Measurements from ENCODE around the gene XPO6. TPM values are rescaled to one million over a fixed set of nuclear protein-coding genes. Genes with fewer than 3 reads are reported as not detected.

The XPO6 gene
- total RNA-seq, 1 donor from 2014 or later: 72.7 TPM

DNA sequence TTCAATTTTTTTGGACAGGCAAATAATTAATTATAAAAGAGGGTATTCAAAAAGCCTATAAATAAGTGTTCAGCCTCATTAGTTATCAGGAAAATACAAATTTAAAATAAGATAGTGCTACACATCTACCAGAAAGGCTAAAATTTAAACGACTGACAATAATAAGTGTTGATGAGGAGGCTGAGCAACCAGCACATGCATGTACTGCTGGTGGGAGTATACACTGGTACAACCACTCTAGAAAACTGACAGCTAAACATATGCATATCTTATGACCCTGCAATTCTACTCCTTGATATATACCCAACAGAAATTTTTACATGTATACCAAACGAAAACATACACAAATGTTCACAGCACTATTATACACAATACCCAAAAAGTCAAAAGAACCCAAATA, 27.1 kb downstream of the XPO6 start:
- Histone ChIP-seq H3K9me3 (no peaks in the 10 kb centered on the region), H3K27me3 (no peaks in the 10 kb centered on the region), H3K4me3 (no peak overlapping the region), H3K27ac (no peak overlapping the region), H3K36me3 (no peaks in the 10 kb centered on the region), H3K4me1 (peaks cover 61% of the 10 kb centered on the region)
- TF ChIP-seq, protein P1, sequence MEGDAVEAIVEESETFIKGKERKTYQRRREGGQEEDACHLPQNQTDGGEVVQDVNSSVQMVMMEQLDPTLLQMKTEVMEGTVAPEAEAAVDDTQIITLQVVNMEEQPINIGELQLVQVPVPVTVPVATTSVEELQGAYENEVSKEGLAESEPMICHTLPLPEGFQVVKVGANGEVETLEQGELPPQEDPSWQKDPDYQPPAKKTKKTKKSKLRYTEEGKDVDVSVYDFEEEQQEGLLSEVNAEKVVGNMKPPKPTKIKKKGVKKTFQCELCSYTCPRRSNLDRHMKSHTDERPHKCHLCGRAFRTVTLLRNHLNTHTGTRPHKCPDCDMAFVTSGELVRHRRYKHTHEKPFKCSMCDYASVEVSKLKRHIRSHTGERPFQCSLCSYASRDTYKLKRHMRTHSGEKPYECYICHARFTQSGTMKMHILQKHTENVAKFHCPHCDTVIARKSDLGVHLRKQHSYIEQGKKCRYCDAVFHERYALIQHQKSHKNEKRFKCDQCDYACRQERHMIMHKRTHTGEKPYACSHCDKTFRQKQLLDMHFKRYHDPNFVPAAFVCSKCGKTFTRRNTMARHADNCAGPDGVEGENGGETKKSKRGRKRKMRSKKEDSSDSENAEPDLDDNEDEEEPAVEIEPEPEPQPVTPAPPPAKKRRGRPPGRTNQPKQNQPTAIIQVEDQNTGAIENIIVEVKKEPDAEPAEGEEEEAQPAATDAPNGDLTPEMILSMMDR (IDR thresholded peaks at IDR 0.05): no peak
- TF ChIP-seq POLR2AphosphoS5 (IDR thresholded peaks at IDR 0.05; ENCODE audit: insufficient read depth in 1 of 2, low read depth in 1 of 2) (no peak), POLR2A (IDR thresholded peaks at IDR 0.05) (no peak)
- intact Hi-C loops (cut with DNase I): no loop called here
- DNase-seq (ENCODE audit: extremely low spot score in 2 of 2): no peak

DNA sequence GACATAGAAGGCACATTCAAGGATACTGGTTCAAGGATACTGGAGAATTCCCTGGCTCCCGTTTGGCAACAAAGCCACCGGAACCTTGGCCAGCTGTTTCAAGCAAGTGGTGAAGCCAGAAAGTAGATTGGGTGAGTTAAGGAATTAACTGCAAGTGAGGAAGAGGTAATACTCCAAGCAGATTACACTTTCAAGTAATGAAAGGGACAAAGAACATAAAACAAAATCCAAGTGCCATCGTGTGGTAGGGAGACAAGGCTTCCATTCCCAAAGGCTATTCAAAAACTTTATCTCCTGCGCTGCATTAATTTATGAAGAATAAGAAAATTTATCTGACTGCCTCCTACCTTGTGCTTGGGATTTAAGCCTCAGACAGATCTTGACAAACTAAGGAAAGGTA, 27.8 kb downstream of the XPO6 start:
- intact Hi-C loops (cut with DNase I): no loop called here
- no peak overlapping the region for H3K27ac ChIP-seq
- no peaks in the 10 kb centered on the region for H3K9me3 ChIP-seq
- no peaks in the 10 kb centered on the region for H3K36me3 ChIP-seq
- no peak for DNase-seq (ENCODE audit: extremely low spot score in 2 of 2)
- TF ChIP-seq POLR2AphosphoS5 (IDR thresholded peaks at IDR 0.05; ENCODE audit: insufficient read depth in 1 of 2, low read depth in 1 of 2) (no peak), POLR2A (IDR thresholded peaks at IDR 0.05) (no peak)
- TF ChIP-seq, protein P1 (IDR thresholded peaks at IDR 0.05): no peak
- H3K4me1 ChIP-seq: peaks cover 56% of the 10 kb centered on the region
- no peak overlapping the region for H3K4me3 ChIP-seq
- H3K27me3 ChIP-seq: no peaks in the 10 kb centered on the region

DNA sequence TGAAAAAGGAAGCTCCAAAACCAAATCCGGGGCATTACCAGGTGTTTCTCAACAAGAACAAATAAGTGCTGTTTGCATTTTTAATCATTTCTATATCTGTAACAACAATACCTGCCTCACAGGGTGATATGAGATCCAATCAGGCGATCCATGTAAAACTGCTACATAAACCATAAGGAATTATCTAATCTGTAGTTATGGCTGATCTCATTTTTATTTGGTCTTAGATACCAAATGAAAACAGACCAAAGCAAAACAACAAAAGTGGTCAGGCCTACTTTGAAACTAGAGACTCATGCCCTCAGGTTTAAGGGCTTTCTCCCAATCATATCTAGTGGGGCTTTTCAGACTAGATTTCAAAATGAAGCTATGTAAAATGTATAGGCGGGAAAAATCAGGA, 28.3 kb downstream of the XPO6 start:
- DNase-seq (ENCODE audit: extremely low spot score in 2 of 2): no peak
- H3K27me3 ChIP-seq: no peaks in the 10 kb centered on the region
- H3K36me3 ChIP-seq: no peaks in the 10 kb centered on the region
- no peak overlapping the region for H3K4me3 ChIP-seq
- no peaks in the 10 kb centered on the region for H3K9me3 ChIP-seq
- no peak overlapping the region for H3K27ac ChIP-seq
- TF ChIP-seq, protein P1 (IDR thresholded peaks at IDR 0.05): no peak
- no peak for TF ChIP-seq POLR2AphosphoS5 (IDR thresholded peaks at IDR 0.05; ENCODE audit: insufficient read depth in 1 of 2, low read depth in 1 of 2)
- TF ChIP-seq POLR2A (IDR thresholded peaks at IDR 0.05): no peak
- H3K4me1 ChIP-seq: peaks cover 54% of the 10 kb centered on the region
- intact Hi-C loops (cut with DNase I): no loop called here

- Histone ChIP-seq H3K27me3 (no peaks in the 10 kb centered on the region), H3K36me3 (peaks cover 0 to 2% of the 10 kb centered on the region in 2 donors), H3K9me3 (no peaks in the 10 kb centered on the region), H3K4me3 (no peak overlapping the region), H3K27ac (no peak overlapping the region), H3K4me1 (peaks cover 47% of the 10 kb centered on the region)
- intact Hi-C loops (cut with DNase I): no loop called here
- DNase-seq (ENCODE audit: extremely low spot score in 2 of 2): no peak
- TF ChIP-seq, protein P1 (IDR thresholded peaks at IDR 0.05): no peak
- no peak for TF ChIP-seq POLR2A (IDR thresholded peaks at IDR 0.05)
- no peak for TF ChIP-seq POLR2AphosphoS5 (IDR thresholded peaks at IDR 0.05; ENCODE audit: insufficient read depth in 1 of 2, low read depth in 1 of 2)
These were observed 29.0 kb downstream of the XPO6 start for GRCh38 chr16:28182801-28183200.

DNA sequence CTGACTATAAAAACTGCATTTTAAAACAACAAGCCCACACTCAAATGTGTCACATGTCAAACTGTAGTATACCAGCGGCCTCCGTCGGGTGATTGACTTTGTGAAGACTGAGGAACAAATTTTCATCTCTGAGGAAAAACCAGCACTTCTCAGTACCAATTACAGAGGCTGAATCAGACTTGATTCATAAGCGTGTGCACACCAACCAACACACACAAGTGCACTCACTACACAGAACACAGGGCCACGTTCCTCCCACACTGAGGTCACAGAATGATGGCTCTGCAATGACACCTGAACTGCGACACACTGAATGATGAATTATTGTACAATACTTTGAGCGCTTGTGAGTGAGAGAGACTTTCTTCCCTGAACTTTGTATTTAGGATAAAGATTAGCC, 29.6 kb downstream of the XPO6 start:
- no peak for TF ChIP-seq POLR2A (IDR thresholded peaks at IDR 0.05)
- TF ChIP-seq, protein P1 (IDR thresholded peaks at IDR 0.05): no peak
- TF ChIP-seq POLR2AphosphoS5 (IDR thresholded peaks at IDR 0.05; ENCODE audit: insufficient read depth in 1 of 2, low read depth in 1 of 2): no peak
- Histone ChIP-seq H3K27ac (no peak overlapping the region), H3K9me3 (no peaks in the 10 kb centered on the region), H3K27me3 (no peaks in the 10 kb centered on the region), H3K4me3 (no peak overlapping the region), H3K4me1 (peaks cover 41% of the 10 kb centered on the region), H3K36me3 (peaks cover 0 to 7% of the 10 kb centered on the region in 2 donors)
- no peak for DNase-seq (ENCODE audit: extremely low spot score in 2 of 2)
- intact Hi-C loops (cut with DNase I): no loop called here
